ENCODE measurements around the gene EEIG1. TPM values are rescaled to one million over a fixed set of nuclear protein-coding genes. Genes with fewer than 3 reads are reported as not detected.

EEIG1 gene
- total RNA-seq (ENCODE audit: unreplicated experiment) = 27.3 TPM
- long read RNA-seq, partial matches to known transcripts = 0 of 1 reads
- long read RNA-seq, other reads (novel, unspliced or antisense) = 1 of 1 reads

DNA sequence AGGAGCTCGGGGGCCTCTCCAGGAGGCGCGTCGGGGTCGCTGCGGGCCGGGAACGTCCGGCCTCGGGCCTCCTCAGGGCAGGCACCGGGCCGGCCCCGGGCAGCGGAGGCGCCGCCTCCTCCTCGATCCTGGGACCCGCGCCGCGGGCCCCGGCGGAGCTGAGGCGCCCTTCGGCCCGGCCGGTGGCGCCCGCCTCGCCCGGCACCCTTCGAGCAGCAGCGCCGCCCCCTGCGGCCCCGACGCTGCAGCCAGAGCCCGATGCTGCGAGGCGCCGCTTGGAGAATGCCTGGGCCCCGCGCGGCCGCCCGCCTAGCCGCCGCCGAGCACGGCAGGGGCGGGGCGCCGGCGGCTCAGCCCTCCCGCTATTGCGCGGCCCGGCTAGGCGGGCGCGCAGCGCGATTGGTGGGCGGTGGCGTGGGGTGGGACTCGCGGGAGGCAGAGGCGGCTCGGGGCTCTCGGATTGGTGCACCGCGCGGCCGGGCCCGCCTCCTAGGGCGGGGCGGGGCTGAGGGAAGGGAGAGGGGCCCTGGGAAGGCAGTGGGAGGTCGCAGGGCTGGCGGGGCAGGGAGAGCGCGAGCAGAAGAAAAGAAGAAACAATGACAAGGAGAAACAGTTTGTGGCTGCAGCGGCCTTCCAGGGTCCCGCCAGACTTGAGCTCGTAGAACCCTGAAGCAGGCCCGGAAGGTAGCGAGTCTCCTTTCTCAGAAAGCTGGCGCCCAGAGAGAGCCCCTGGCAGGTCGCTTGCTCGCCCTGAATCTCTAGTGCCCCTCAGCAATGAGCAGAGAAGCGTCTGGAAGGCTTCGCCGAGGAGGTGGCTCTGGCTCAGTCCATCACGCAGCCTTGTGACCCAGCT is at the start of gene EEIG1:
EEIG1 (minus strand) TSS at position 284 of the 853 bp plus-strand sequence. CDS start 852 bp downstream, outside the sequence.
- H3K27me3 Mint-ChIP-seq (ENCODE audit: unreplicated experiment) = peaks cover 7% of the 10 kb centered on the region
- H3K9me3 Mint-ChIP-seq (ENCODE audit: unreplicated experiment) = no peaks in the 10 kb centered on the region
- H3K4me1 Mint-ChIP-seq (ENCODE audit: unreplicated experiment) = peaks cover 19% of the 10 kb centered on the region

DNA sequence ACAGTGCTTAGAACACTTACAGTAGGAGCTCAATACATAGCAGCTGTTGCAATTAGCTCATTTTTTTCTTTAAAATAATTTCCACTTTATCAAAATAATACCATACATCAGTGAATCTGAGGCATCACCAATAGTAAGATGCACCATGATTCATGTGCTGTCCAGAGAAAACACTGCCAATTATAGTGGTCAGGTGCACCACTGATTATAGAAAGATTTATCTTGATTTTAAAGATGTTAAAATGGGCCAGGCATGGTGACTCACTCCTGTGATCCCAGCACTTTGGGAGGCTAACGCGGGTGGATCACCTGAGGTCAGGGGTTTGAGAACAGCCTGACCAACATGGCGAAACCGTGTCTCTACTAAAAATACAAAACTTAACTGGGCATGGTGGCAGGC is 46.9 kb upstream of the EEIG1 start:
- Mint-ChIP-seq H3K27me3 (ENCODE audit: unreplicated experiment) (no peaks in the 10 kb centered on the region), H3K4me3 (ENCODE audit: unreplicated experiment) (no peak overlapping the region), H3K27ac (ENCODE audit: unreplicated experiment) (no peak overlapping the region), H3K4me1 (ENCODE audit: unreplicated experiment) (peaks cover 10% of the 10 kb centered on the region), H3K36me3 (ENCODE audit: low read depth, unreplicated experiment) (no peaks in the 10 kb centered on the region), H3K9me3 (ENCODE audit: unreplicated experiment) (no peaks in the 10 kb centered on the region)
- TF ChIP-seq, protein P1, sequence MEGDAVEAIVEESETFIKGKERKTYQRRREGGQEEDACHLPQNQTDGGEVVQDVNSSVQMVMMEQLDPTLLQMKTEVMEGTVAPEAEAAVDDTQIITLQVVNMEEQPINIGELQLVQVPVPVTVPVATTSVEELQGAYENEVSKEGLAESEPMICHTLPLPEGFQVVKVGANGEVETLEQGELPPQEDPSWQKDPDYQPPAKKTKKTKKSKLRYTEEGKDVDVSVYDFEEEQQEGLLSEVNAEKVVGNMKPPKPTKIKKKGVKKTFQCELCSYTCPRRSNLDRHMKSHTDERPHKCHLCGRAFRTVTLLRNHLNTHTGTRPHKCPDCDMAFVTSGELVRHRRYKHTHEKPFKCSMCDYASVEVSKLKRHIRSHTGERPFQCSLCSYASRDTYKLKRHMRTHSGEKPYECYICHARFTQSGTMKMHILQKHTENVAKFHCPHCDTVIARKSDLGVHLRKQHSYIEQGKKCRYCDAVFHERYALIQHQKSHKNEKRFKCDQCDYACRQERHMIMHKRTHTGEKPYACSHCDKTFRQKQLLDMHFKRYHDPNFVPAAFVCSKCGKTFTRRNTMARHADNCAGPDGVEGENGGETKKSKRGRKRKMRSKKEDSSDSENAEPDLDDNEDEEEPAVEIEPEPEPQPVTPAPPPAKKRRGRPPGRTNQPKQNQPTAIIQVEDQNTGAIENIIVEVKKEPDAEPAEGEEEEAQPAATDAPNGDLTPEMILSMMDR (IDR thresholded peaks at IDR 0.05; ENCODE audit: unreplicated experiment) = no peak
- no peak for DNase-seq (ENCODE audit: low spot score)

More for the DNA sequence above, at the start of gene EEIG1:
- TF ChIP-seq, protein P1 (IDR thresholded peaks at IDR 0.05; ENCODE audit: unreplicated experiment) = no peak
- peak within 1 kb of the TSS; percentile 94 for H3K4me3 Mint-ChIP-seq (ENCODE audit: unreplicated experiment)
- peak within 1 kb of the TSS; percentile 45 for H3K27ac Mint-ChIP-seq (ENCODE audit: unreplicated experiment)
- peak; percentile 98 for DNase-seq (ENCODE audit: low spot score)
- H3K36me3 Mint-ChIP-seq (ENCODE audit: low read depth, unreplicated experiment) = no peaks in the 10 kb centered on the region

DNA sequence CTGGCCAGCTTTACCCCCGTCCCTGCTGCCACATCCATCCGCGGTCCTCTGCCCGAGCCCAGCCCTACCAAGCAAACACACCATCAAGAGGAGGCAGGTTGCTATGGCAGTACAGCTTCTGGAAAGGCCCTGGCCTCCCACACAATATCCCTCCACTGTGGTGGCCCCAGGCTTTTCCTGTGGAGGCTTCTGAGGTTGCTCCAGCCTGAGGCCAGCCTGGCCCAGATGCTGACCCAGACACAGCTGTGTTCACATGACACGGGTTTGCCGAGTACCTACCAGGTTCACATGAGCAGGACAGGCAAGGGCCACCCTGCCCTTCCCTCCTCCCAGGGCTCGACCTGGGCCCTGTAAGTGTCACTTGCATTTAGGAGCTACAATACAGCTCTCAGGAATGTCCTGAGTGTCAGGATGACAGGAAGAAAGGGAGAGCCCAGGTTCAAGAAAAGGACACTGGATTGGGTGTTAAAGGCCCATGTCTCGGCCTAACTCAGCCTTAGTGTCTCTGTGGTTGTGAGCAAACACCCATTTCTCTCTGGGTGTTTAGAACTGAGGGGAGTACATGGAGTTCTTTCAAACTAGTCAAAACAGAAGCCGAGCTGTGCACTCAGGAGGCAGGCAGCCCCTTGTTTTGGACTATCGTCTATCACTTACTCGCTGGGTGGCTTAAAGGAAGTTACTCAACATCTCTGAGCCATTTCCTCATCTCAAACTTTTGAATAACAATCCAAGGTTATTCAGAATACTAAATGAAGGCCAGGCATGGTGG is 46.2 kb upstream of the EEIG1 start:
- peaks cover 10% of the 10 kb centered on the region for H3K4me1 Mint-ChIP-seq (ENCODE audit: unreplicated experiment)
- no peaks in the 10 kb centered on the region for H3K36me3 Mint-ChIP-seq (ENCODE audit: low read depth, unreplicated experiment)
- no peaks in the 10 kb centered on the region for H3K9me3 Mint-ChIP-seq (ENCODE audit: unreplicated experiment)
- TF ChIP-seq, protein P1 (IDR thresholded peaks at IDR 0.05; ENCODE audit: unreplicated experiment) = no peak
- H3K4me3 Mint-ChIP-seq (ENCODE audit: unreplicated experiment) = no peak overlapping the region
- H3K27ac Mint-ChIP-seq (ENCODE audit: unreplicated experiment) = no peak overlapping the region
- DNase-seq (ENCODE audit: low spot score) = no peak
- no peaks in the 10 kb centered on the region for H3K27me3 Mint-ChIP-seq (ENCODE audit: unreplicated experiment)

DNA sequence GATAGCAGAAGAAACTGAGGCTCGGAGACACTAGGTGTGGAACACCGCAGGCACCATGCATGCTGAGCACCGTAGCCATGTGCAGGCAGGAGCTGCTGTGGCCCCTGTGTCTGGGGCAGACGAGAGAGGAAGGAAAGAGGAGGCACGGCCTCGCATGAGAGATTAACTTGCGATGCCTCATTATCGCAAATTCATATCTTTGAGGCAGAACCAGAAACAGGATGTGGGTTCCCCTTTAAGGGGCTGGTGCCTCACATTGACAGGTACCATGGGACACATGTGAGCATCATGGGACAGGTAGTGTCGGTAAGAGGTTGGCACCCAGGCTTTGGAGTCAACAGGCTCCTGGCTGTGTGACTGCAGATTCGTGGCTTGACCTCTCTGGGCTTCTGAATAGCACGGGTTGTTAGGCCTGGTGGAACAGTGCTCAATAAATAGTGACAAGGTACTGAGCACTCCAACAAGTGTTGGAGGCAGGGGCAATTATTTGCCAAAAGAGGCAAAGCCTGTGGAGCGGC is 45.5 kb upstream of the EEIG1 start:
- TF ChIP-seq, protein P1 (IDR thresholded peaks at IDR 0.05; ENCODE audit: unreplicated experiment) = no peak
- H3K27ac Mint-ChIP-seq (ENCODE audit: unreplicated experiment) = no peak overlapping the region
- no peaks in the 10 kb centered on the region for H3K36me3 Mint-ChIP-seq (ENCODE audit: low read depth, unreplicated experiment)

More for the DNA sequence above, 45.5 kb upstream of the EEIG1 start:
- no peaks in the 10 kb centered on the region for H3K9me3 Mint-ChIP-seq (ENCODE audit: unreplicated experiment)
- H3K4me1 Mint-ChIP-seq (ENCODE audit: unreplicated experiment) = peaks cover 10% of the 10 kb centered on the region
- no peaks in the 10 kb centered on the region for H3K27me3 Mint-ChIP-seq (ENCODE audit: unreplicated experiment)
- no peak for DNase-seq (ENCODE audit: low spot score)
- H3K4me3 Mint-ChIP-seq (ENCODE audit: unreplicated experiment) = no peak overlapping the region
